ENCODE results near the gene STAB2.
"Not testable (repeated sequence)": the region's sequence is repeated elsewhere in the genome, so short reads cannot be mapped to it uniquely, and the experiment has no call there.

Gene STAB2

DNA sequence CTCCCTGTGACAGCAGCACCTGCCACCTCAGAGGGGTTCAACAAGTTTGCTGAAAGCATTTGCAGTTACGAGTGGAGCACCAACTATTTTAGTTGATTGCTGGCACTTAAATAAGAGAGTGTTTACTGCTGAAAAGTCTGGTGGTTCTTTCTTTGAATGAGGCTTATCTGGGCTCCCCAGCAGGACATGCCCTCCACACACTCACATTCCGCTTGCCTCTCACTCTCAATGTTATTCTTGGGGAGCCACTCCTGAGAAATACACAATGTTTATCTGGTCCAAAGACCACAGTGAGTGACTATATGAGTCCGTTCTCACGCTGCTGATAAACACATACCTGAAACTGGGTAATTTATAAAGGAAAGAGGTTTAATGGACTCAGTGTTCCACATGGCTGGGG, 222.1 kb downstream of the STAB2 start:
- no peak for DNase-seq (ENCODE audit: low spot score)

DNA sequence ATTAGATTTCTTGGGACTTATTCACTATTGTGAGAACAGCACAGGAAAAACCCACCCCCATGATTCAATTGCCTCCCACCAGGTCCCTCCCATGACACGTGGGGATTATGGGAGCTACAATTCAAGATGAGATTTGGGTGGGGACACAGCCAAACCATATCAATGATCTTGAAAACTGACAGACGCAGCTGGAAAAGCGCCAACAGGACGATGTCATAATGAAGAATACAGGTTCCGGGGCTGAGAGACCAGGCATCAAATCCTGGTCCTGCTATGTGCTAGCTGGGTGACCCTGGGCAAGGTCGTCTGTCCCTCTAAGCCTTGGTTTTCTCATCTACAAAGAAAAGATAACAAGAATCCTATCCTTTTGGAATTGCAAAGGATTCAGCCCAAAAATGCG, 222.6 kb downstream of the STAB2 start:
- DNase-seq (ENCODE audit: low spot score) = not testable (repeated sequence)

DNA sequence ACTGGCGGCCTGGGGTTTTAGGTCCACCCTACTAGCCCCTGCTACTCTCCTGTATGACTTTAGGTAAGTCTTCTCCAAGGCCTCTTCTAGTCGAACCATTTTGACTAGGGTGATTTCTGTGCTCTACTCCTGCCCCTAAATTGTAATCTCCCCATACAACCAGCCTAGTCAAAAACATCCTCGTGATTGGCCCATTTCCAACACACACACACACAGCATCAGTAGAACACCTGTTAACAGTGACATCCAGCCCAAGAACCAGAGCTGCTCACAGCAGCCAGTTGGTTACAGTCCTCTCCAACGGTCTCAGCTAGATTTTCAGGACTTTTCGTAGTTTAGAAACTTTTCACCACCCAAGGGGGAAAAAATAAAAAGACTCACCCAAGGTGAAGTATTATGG, 223.0 kb downstream of the STAB2 start:
- no peak for DNase-seq (ENCODE audit: low spot score)

DNA sequence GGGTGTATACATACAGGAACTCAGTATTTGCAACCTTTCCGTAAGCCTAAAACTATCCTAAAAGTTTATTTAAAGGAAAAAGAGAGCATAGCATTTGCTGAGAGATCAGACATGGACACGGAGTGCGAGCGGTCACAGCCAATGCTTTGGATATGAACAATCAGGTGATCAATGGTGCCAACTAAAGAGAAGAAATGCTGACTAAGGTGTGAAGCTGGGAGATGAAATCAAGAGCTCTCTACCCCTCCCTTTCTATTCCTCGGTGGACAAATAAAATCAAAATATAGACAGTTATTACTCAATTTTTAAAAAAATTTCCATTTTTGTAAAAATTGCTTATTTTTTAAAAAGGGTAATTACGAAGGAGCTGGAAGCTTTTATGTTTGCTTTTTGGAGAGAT, 224.7 kb downstream of the STAB2 start:
- DNase-seq (ENCODE audit: low spot score) = no peak

DNA sequence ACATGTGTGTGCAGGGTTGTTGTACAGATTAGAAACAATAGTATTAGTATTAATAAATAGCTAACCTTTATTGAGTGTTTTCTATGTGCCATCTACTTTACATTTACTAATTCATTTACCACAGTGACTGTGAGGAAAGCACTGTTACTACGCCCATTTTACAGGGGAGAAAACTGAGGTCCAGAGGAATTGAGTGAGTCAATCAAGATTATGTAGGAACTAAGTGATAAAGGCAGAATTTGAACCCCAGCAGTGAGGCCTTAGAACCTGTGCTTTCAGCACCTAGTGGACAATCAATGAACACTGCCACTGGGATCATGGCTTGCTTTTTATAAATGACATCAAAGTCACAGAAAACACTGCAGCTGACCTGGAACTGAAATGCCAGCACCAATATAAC, 225.7 kb downstream of the STAB2 start:
- no peak for DNase-seq (ENCODE audit: low spot score)

DNA sequence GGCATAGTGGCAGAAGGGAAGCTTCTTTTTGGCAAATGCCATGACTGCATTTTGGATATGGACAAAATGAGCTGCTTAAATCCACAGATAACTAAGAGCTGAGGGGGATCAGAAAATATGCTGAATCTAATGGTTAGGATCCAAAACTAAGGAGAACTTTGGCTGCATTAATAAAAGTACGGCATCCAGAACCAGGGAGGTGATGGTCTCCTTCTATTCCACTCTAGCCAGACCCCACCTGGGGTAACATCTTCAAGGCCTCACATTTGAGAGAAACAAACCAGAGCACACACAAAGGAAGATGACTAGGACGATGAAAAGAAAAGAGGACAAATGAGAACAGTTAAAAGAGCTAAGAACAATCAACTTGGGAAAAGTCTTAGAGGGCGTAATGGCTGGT, 226.4 kb downstream of the STAB2 start:
- no peak for DNase-seq (ENCODE audit: low spot score)

DNA sequence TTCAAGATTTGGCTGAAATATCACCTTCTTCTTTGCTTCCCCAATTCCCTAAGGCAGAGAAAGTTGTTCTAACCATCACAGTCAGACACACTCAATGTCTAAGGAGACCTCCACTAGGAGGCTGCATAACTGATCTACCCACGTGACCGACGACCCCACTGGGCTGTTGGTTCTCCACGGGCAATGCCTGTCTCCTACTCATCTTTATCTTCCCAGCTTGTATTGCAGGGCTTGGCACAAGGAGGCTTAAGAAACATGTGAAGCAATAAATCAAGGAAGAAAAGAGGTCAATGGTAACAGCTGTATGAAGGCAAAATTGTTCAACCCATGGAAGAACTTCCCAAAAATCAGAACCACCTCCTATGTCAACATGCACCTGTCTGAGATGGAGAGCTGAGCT, 226.9 kb downstream of the STAB2 start:
- no peak for DNase-seq (ENCODE audit: low spot score)

DNA sequence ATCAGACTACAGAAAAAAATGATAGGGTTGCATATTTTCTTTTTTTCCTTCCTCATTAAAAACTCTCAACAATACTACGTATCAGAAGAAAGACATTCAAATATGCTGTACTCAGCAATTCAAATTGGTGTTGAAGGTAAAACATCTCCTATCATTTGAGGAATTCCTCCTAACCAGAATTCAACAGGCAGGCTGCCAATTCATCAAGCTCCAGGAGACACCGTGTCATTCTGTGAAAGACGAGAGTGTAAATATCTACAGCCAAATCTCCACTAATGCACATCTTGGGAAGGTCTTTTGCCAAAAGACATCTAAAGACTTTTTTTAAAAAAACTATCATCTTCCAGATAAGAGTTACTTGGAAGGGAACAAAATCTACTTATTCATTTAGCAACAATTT, 227.4 kb downstream of the STAB2 start:
- DNase-seq (ENCODE audit: low spot score) = no peak
